ENCODE results near the gene NEO1.

Gene NEO1

GRCh38 chr15:73237910-73238309 is 185.6 kb downstream of the NEO1 start:
- no peaks in the 10 kb centered on the region for H3K27me3 ChIP-seq (replicated peaks)
- in situ Hi-C loops (cut with HindIII; ENCODE audit: low pct_ligation_motif_present, low sequenced_read_pairs): no loop called here
- H3K4me3 ChIP-seq (ENCODE audit: low read depth, low read length): no peak overlapping the region
- no peak for TF ChIP-seq CTCF (IDR thresholded peaks at IDR 0.05; ENCODE audit: low read depth, low read length, missing control alignments)
- no peak overlapping the region for H3K27ac ChIP-seq
- no peaks in the 10 kb centered on the region for H3K36me3 ChIP-seq (replicated peaks)
- DNase-seq: no peak

DNA sequence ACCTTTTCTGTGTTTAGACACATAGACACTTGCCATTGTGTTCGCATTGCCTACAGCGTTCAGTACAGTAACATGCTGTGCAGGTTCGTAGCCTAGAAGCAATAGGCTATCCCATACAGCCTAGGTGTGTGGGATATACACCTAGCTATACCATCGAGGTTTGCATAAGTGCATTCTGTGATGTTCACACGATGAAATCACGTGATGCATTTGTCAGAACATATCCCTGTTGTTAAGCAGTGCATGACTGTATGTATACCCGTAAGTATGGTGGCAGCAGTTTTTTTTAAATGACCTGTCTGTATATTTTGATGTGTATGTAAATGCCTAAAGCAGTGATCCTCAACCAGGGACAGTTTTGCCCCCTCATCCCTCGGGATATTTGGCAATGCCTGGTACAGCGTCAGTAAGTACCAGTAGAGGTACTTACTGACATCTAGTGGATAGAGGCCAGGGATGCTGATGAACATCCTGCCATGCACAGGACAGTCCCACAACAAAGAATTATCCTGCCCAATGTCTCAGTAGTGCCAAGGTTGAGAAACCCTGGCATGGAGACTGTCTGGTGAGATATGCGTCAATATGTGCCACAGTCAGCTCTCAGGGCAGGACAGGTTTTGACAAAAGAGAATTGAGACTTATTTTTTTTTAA is 187.4 kb downstream of the NEO1 start:
- in situ Hi-C loops (cut with HindIII; ENCODE audit: low pct_ligation_motif_present, low sequenced_read_pairs): no loop called here
- DNase-seq: peak; percentile 6
- TF ChIP-seq CTCF (IDR thresholded peaks at IDR 0.05; ENCODE audit: low read depth, low read length, missing control alignments): peak; percentile 44
- H3K36me3 ChIP-seq (replicated peaks): no peaks in the 10 kb centered on the region
- no peaks in the 10 kb centered on the region for H3K27me3 ChIP-seq (replicated peaks)
- no peak overlapping the region for H3K27ac ChIP-seq
- H3K4me3 ChIP-seq (ENCODE audit: low read depth, low read length): no peak overlapping the region

- in situ Hi-C loops (cut with HindIII; ENCODE audit: low pct_ligation_motif_present, low sequenced_read_pairs): no loop called here
- peak; percentile 60 for DNase-seq
- Histone ChIP-seq H3K27me3 (replicated peaks) (no peaks in the 10 kb centered on the region), H3K27ac (no peak overlapping the region), H3K4me3 (ENCODE audit: low read depth, low read length) (no peak overlapping the region), H3K36me3 (replicated peaks) (no peaks in the 10 kb centered on the region)
- peak; percentile 89 for TF ChIP-seq CTCF (IDR thresholded peaks at IDR 0.05; ENCODE audit: low read depth, low read length, missing control alignments)
Measured at GRCh38 chr15:73240866-73241499, 188.7 kb downstream of the NEO1 start.

- peak; percentile 54 for TF ChIP-seq CTCF (IDR thresholded peaks at IDR 0.05; ENCODE audit: low read depth, low read length, missing control alignments)
- Histone ChIP-seq H3K36me3 (replicated peaks) (no peaks in the 10 kb centered on the region), H3K27me3 (replicated peaks) (no peaks in the 10 kb centered on the region), H3K27ac (no peak overlapping the region), H3K4me3 (ENCODE audit: low read depth, low read length) (no peak overlapping the region)
- DNase-seq: no peak
- in situ Hi-C loops (cut with HindIII; ENCODE audit: low pct_ligation_motif_present, low sequenced_read_pairs): no loop called here
Measured at GRCh38 chr15:73244333-73244732, 192.1 kb downstream of the NEO1 start.

DNA sequence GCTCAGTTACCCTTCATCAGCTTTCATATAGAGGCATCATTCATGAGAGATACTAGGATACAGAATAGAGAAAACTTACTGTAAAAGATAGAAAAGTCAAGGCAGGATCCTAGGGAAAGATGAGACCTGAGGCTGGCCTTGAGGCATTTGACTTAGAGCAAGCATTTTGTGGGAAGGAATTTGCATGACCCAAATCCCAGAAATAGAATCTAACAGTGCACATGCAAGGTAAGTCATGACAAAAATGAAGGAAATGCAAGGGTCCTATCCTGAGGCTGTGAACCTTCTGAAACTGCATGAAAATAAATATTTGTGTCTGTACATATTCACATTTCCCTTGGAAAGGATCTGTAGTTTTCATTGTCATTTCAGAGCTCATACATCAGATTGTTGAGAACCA is 194.2 kb downstream of the NEO1 start:
- TF ChIP-seq CTCF (IDR thresholded peaks at IDR 0.05; ENCODE audit: low read depth, low read length, missing control alignments): no peak
- in situ Hi-C loops (cut with HindIII; ENCODE audit: low pct_ligation_motif_present, low sequenced_read_pairs): no loop called here
- no peaks in the 10 kb centered on the region for H3K27me3 ChIP-seq (replicated peaks)
- no peak for DNase-seq
- H3K27ac ChIP-seq: no peak overlapping the region
- H3K4me3 ChIP-seq (ENCODE audit: low read depth, low read length): no peak overlapping the region
- H3K36me3 ChIP-seq (replicated peaks): no peaks in the 10 kb centered on the region

DNA sequence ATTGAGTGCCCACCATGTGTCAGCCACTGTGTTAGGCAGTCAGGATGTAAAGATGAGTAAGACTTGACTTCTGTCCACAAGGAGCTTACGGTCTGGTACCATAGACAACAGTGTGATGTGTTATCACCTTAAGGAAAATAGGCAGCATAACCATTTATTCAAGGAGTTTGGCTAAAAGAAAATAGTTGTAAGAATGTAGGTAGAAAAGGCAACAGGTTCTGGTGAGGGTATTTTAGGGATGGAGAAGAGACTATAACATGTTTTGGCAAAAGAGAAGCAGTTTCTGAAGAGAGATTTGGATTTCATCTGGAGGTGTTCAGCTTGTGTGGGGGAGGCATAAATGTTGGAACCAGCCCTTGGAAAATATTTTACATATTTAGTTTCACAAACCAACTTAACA is 194.6 kb downstream of the NEO1 start:
- no peak for DNase-seq
- H3K27me3 ChIP-seq (replicated peaks): no peaks in the 10 kb centered on the region
- H3K4me3 ChIP-seq (ENCODE audit: low read depth, low read length): no peak overlapping the region
- in situ Hi-C loops (cut with HindIII; ENCODE audit: low pct_ligation_motif_present, low sequenced_read_pairs): no loop called here
- H3K36me3 ChIP-seq (replicated peaks): no peaks in the 10 kb centered on the region
- no peak for TF ChIP-seq CTCF (IDR thresholded peaks at IDR 0.05; ENCODE audit: low read depth, low read length, missing control alignments)
- no peak overlapping the region for H3K27ac ChIP-seq
